Smooth muscle cell (in vitro differentiated cells): Measurements from ENCODE around the gene INSIG2. TPM values are rescaled to one million over a fixed set of nuclear protein-coding genes. Genes with fewer than 3 reads are reported as not detected.

Source experiments
- DNase-seq: peaks from one replicate; lab custom pipeline; 2025; ENCODE audit not compliant: unreplicated experiment; lab: John Stamatoyannopoulos, UW
- H2AFZ ChIP-seq: fragments of 200-600 bp; sonication (generic); 2 replicates; pipeline ENCODE4 v1.6.0; 2016; ENCODE audit warnings: antibody characterized with exemption, low read depth, mild to moderate bottlenecking
- H3F3A ChIP-seq: fragments of 200-600 bp; sonication (generic); 2 replicates; pipeline ENCODE4 v1.6.0; 2017; ENCODE audit warnings: antibody characterized with exemption, low read depth
- H3K27ac ChIP-seq: fragments of 200-600 bp; sonication (generic); 2 replicates; pipeline ENCODE4 v1.5.1; 2016; ENCODE audit warnings: low read depth, mild to moderate bottlenecking
- H3K27me3 ChIP-seq: fragments of 200-600 bp; sonication (generic); 2 replicates; pipeline ENCODE4 v1.6.1; 2016; ENCODE audit warnings: low read depth, mild to moderate bottlenecking
- H3K36me3 ChIP-seq: fragments of 200-600 bp; sonication (generic); 2 replicates; pipeline ENCODE4 v1.5.1; 2016; ENCODE audit warnings: low read depth
- H3K4me1 ChIP-seq: fragments of 200-600 bp; sonication (generic); 2 replicates; pipeline ENCODE4 v1.5.1; 2016; ENCODE audit warnings: low read depth
- H3K4me2 ChIP-seq: fragments of 200-600 bp; sonication (generic); 2 replicates; pipeline ENCODE4 v1.6.0; 2016; ENCODE audit warnings: mild to moderate bottlenecking
- H3K4me3 ChIP-seq: fragments of 200-600 bp; sonication (generic); 2 replicates; pipeline ENCODE4 v1.5.1; 2016; ENCODE audit warnings: mild to moderate bottlenecking
- H3K79me2 ChIP-seq: fragments of 200-600 bp; sonication (generic); 2 replicates; pipeline ENCODE4 v1.6.0; 2016; ENCODE audit warnings: low read depth, mild to moderate bottlenecking
- H3K9ac ChIP-seq: fragments of 200-600 bp; sonication (generic); 2 replicates; pipeline ENCODE4 v1.6.0; 2016; ENCODE audit warnings: low read depth
- H3K9me3 ChIP-seq: fragments of 200-600 bp; sonication (generic); replicated peaks from 2 replicates; pipeline ENCODE4 v1.5.1; 2016; ENCODE audit warnings: low read depth
- H4K20me1 ChIP-seq: fragments of 200-600 bp; sonication (generic); 2 replicates; pipeline ENCODE4 v1.6.0; 2016; ENCODE audit warnings: low read depth
- CTCF ChIP-seq: fragments of 200-600 bp; sonication (generic); IDR thresholded peaks from 2 replicates; pipeline ENCODE4 v1.5.1; 2017; ENCODE audit warnings: borderline replicate concordance, mild to moderate bottlenecking, antibody characterized with exemption; ENCODE audit not compliant: insufficient read depth, poor library complexity, severe bottlenecking
- WGBS: methylation state at CpG from one replicate; pipeline ENCODE4 v1.1.7; 2016; ENCODE audit warnings: low lambda C conversion rate; 5-methylcytosine and 5-hydroxymethylcytosine counted together
- polyA plus RNA-seq: library from polyadenylated mRNA; unstranded; fragments of >200 nt; fragmentation: Nextera tagmentation; extraction: Ambion mirVana; gene quantifications from 2 replicates; pipeline ENCODE4 v1.2.1, GENCODE V29; 2016
- total RNA-seq: library from RNA; depleted of rRNA; stranded (reverse); fragments of >200 nt; gene quantifications from 2 replicates; pipeline ENCODE4 v1.2.3, GENCODE V29; 2014

Gene INSIG2
- total and polyA plus RNA-seq, 2 experiments from 2014 or later = 51.6 to 85.6 TPM

- Histone ChIP-seq H3K27ac (no peak overlapping the region), H3F3A (no peaks in the 10 kb centered on the region), H3K9me3 (no peaks in the 10 kb centered on the region), H3K9ac (no peak overlapping the region), H3K27me3 (no peaks in the 10 kb centered on the region), H3K36me3 (no peaks in the 10 kb centered on the region), H3K4me2 (peak overlapping the region; percentile 8), H3K79me2 (no peaks in the 10 kb centered on the region), H2AFZ (no peak overlapping the region), H3K4me1 (peaks cover 18% of the 10 kb centered on the region), H3K4me3 (no peak overlapping the region), H4K20me1 (no peaks in the 10 kb centered on the region)
- DNase-seq = no peak
- WGBS = 92% methylated on average over 2 of the region's 2 CpGs
- TF ChIP-seq CTCF = no peak
Observed at GRCh38 chr2:118050974-118051373, 37.3 kb upstream of the INSIG2 start.

- no peak for DNase-seq
- TF ChIP-seq CTCF = no peak
- Histone ChIP-seq H3K4me1 (peaks cover 18% of the 10 kb centered on the region), H3K9ac (no peak overlapping the region), H3K9me3 (no peaks in the 10 kb centered on the region), H3K27me3 (no peaks in the 10 kb centered on the region), H3K36me3 (no peaks in the 10 kb centered on the region), H3F3A (no peaks in the 10 kb centered on the region), H3K4me2 (no peak overlapping the region), H4K20me1 (no peaks in the 10 kb centered on the region), H3K27ac (no peak overlapping the region), H3K79me2 (no peaks in the 10 kb centered on the region), H3K4me3 (no peak overlapping the region), H2AFZ (no peak overlapping the region)
- WGBS = 87% methylated on average over 3 of the region's 3 CpGs
Observed at GRCh38 chr2:118051826-118052358, 36.4 kb upstream of the INSIG2 start.

- no peak for TF ChIP-seq CTCF
- H3K36me3 ChIP-seq = no peaks in the 10 kb centered on the region
- H3K4me2 ChIP-seq = no peak overlapping the region
- H3K9ac ChIP-seq = no peak overlapping the region
- no peak overlapping the region for H2AFZ ChIP-seq
- H3K4me3 ChIP-seq = no peak overlapping the region
- no peaks in the 10 kb centered on the region for H3K9me3 ChIP-seq
- H3K4me1 ChIP-seq = peaks cover 18% of the 10 kb centered on the region
- no peaks in the 10 kb centered on the region for H3K27me3 ChIP-seq
- H4K20me1 ChIP-seq = no peaks in the 10 kb centered on the region
- H3K79me2 ChIP-seq = no peaks in the 10 kb centered on the region
- DNase-seq = no peak
- no peaks in the 10 kb centered on the region for H3F3A ChIP-seq
- 93% methylated on average over 2 of the region's 2 CpGs for WGBS
- no peak overlapping the region for H3K27ac ChIP-seq
Observed at GRCh38 chr2:118052474-118052873, 35.8 kb upstream of the INSIG2 start.

- no peak for TF ChIP-seq CTCF
Observed at GRCh38 chr2:118053681-118054080, 34.6 kb upstream of the INSIG2 start.

More at GRCh38 chr2:118053681-118054080, 34.6 kb upstream of the INSIG2 start:
- Histone ChIP-seq H4K20me1 (no peaks in the 10 kb centered on the region), H3K27me3 (no peaks in the 10 kb centered on the region), H3K4me3 (no peak overlapping the region), H3K4me1 (peaks cover 14% of the 10 kb centered on the region), H3K36me3 (no peaks in the 10 kb centered on the region), H3F3A (peaks cover 5% of the 10 kb centered on the region), H3K4me2 (no peak overlapping the region), H2AFZ (no peak overlapping the region), H3K79me2 (no peaks in the 10 kb centered on the region), H3K9me3 (no peaks in the 10 kb centered on the region), H3K27ac (no peak overlapping the region), H3K9ac (no peak overlapping the region)
- WGBS = 92% methylated on average over 7 of the region's 7 CpGs
- no peak for DNase-seq
